HUDEP-2 (cell line): ENCODE data around the gene PTGS1.
"Not testable (repeated sequence)": the region's sequence is repeated elsewhere in the genome, so short reads cannot be mapped to it uniquely, and the experiment has no call there.

Experiments
- DNase-seq, 76 experiments: peaks; one replicate each; lab custom pipeline; 2025; ENCODE audit not compliant: unreplicated experiment in 76 of 76; lab: John Stamatoyannopoulos, UW

The PTGS1 gene

DNA sequence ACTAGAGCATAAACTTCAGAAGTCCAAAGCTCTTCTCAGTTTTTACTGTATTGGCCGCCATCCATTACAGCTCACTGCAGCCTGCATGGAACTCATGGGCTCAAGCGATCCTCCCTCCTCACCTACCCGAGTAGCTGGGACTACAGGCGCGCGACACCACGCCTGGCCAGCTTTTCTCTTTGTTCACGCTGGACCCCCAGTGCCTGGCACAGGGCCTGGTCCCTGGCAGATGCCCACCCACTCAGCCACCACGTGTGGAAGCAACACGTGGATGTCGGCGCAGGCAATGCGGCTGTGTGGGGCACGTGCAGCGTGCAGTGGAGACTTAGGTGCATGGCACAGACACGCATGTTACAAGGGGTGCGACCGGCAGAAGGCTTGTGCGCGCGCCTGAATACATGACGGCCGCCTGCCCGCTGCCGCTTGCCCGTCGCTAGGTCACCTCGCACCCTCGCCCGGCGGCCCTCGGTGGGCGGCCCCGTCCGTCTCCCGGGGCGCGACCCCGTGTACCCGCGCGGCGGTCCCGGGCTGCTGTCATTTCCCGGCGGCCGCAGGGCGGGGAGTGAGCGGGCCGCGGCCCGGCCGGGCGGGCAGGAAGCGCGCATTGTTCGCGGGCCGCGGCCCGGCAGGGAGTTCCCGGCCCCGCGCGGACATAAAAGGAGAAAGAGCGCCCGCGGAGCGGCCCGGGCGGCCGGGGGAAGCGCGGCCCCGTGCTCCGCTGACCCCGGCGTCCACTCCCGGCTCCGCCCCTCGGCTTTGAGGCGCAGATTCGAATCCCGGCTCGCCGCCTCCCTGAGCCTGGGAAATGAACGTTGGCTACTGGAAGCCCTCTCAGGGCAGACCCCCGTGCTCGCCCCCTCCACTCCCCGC is 24.1 kb upstream of the PTGS1 start:
- no peak for DNase-seq

DNA sequence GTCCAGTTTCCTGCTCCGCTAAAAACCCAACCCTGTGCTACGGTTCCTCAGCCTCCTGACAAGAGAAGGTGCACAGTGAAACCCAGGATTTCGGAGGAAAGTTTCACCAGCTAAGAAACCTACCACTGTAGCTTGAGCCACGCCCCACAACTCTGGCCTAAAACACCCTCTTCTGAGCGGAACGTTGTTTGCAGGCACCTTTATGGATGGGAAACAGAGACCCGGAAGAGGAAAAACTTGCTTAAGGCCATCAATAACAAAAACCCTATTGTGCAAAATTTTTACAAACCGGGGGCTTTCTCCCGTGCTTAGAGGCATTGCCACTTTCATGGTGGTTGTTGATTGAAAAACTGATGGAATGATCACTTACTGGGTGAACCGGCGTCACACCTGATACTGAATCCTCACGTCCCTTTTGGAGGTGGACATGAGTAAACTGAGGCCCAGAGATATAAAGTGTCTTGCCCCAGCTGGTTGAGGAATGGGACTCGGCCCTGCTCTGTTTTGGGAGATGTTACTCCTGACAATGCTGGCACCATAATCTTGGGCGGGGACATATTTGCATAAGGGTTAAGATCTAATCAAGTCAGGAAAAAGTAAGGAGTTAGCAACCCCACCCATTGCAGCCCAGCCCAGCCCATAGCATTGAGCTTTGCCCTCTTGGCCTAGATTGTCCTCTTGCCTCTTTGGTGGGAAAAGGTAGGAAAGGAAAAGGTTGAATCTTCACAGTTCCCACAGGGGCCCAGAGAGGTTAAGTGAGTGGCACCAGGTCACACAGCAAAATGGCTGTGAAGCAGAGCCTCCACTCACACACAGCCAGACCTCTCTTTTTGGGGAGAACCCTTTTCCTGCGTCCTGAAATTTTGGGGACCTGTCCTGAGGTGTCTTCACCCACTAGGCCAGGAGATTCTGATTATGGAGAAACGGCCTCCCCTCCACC is 23.2 kb upstream of the PTGS1 start:
- DNase-seq: peak in 22 of 76 experiments; percentile 3 to 57 (median 18)

DNA sequence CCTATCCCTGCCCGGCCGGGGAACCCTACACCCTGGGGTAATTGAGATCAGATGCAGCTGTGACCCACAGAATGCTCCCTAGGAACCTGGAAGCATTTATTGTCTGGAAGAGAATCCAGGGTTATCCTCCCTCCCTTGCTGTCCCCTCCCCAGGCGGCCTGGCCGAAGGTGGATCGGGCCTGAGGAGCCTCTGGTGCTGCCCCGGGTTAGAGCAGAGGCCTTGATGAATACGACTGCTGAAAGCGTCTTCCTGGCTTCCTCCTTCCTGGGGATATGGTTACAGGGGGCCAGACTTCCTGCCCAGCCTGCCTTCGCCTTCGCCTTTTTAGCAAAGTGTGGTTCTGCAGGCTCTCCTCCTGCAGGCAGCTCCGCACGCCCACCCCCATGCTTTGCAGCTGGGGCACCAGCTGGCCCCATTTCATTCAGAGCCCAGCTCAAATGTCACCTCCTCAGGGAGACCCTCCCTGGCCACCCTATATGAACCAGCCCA is 22.5 kb upstream of the PTGS1 start:
- DNase-seq: no peak

- peak in 3 of 76 experiments; percentile 8 to 18 (median 16) for DNase-seq
Observed at GRCh38 chr9:122348791-122349190, 22.0 kb upstream of the PTGS1 start.

- DNase-seq: no peak
Observed at GRCh38 chr9:122349201-122349600, 21.6 kb upstream of the PTGS1 start.

- peak in 71 of 76 experiments; percentile 4 to 85 (median 65) for DNase-seq
Observed at GRCh38 chr9:122350577-122351355, 20.1 kb upstream of the PTGS1 start.

DNA sequence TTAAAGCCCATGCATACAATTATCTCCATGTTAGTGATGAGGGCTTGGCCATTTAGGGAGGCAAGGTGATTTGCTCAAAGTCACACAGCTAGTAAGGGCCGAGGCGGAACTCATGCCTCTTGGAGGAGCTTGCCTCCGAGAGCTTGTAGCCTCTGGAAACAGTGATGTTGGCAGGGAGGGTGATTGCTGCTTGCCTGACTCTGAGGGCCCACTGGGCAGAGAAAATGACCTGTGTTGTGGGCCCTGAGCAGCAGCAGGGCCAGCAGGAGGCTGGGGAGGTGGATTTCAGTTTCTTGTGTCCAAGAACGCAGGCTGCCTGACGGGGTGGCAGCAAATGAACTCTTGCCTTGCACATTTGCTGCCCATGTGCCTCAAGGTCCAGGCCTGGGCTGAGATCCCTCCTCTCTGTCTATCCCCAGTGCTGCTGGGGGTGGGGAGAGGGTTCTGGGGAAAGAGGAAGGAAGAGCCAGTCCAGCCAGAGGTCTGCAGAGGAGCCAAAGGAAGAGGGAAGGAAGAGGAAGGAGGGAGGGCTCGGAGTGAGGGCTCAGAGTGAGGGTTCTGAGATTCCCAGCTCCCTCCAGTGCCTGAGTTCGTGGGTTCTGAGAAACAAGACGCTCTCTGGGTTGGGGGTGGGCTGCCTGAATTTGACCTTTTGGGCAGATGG is 16.2 kb upstream of the PTGS1 start:
- DNase-seq: no peak

DNA sequence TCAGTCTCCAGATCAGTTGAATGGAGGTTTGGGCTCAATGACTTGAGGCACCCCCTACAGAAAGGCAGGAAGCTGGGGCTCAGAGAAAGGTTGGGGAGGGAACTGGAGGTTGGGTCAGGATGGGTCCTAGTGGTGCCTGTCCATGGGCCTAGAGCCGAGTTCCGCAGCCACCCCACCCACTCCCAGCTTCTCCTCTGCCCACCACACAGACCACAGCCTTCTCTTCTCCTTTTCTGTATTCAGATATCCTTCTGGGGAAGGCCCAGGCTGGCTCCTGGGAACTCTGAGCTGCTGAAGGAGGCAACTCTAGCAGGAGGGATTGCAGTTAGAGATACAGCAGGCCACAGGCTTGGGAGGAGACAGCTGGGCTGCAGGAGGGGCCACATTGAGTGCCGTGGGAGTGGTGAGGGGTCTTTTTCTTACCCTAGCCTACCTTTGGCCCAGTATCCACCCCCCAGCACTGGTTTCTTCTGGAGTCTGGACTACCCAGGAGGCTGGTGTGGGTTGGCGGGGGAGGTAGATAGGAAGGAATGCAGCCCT is 15.4 kb upstream of the PTGS1 start:
- no peak for DNase-seq

DNA sequence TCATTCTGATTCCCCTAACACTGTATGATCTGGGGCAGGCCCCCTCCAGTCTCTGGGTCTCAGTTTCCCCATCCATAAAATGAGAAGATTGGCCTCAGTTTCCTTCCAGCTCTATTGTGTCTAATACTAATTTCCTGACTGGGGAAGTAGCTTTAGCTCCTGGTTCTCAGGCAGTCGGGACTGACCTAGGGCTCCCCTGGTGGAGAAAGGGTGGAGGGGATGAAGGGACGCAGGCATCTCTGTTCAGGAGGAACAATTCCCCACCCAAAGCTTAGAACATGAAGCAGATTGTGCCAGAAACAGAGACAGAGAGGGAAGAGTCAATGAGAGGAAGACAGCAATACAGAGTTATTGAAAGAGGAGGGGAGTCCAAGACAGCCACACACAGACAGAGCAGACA is 14.2 kb upstream of the PTGS1 start:
- DNase-seq: peak in 3 of 76 experiments; percentile 3 to 15 (median 12)

DNA sequence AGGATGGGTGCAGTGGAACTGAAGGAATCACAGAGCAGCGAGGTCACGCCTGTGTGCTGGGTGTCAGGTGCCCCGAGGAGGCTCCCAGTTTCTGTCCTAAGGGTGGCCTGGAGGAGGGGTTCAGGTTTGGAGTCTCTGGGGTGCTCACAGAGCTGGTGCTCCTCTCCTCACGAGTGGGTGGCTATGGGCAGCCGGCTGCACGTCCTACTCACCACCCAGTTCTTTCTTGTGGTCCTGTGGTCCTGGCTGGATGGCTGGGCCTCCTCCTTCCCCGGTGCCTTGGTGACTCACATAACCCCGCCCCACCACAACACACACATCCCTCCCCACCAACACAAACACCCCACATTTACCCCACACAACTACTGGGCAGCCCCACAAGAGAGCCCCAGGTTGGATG is 9.9 kb upstream of the PTGS1 start:
- no peak for DNase-seq

- DNase-seq: not testable (repeated sequence)
Observed at GRCh38 chr9:122363131-122363530, 7.7 kb upstream of the PTGS1 start.

GRCh38 chr9:122364117-122364782 is 6.6 kb upstream of the PTGS1 start:
- DNase-seq: no peak

DNA sequence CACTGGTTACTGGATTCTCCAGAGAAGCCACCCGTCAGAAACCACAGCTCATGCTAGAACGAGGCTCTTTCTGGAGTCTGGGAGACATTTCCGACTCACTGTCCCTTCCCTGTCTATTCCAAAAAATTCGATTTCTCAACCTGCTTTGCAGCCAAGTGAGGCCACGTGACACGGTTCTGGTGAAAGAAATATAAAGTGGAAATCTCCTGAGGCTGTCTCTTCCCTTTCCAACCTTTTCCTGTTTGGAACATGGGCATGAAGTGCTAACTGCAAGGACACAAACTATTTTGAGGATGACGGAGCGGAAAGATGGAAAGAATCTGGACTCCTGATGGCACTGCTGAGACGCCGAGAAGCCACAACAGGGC is 6.1 kb upstream of the PTGS1 start:
- DNase-seq: no peak

- no peak for DNase-seq
Observed at GRCh38 chr9:122366074-122366660, 4.7 kb upstream of the PTGS1 start.

GRCh38 chr9:122367065-122367464 is 3.8 kb upstream of the PTGS1 start:
- no peak for DNase-seq

GRCh38 chr9:122367774-122368460 is 2.9 kb upstream of the PTGS1 start:
- DNase-seq: no peak

DNA sequence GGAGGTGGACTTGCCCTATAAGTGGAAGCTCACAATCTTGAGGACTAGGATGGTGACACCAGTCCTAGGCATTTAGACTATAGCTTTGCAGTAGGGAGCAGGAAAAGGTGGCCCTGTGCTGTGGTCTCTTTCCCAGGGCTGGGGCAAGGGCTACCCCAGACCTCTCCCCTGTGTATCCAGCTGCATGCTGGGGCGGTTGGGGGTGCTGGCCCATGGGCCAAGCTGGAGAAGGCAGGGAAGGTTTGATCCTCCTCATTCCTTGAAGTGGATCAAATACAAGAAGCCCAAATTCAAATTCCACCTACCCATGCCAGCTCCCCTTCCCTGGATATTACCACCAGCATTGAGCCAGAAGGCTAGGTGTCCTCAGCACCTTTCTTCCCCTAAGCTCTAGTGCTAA is 2.2 kb upstream of the PTGS1 start:
- no peak for DNase-seq

GRCh38 chr9:122370303-122370702 is 521 bp upstream of the PTGS1 start:
- peak in 2 of 76 experiments; percentile 10 to 19 for DNase-seq
